ENCODE data around the gene MBNL3. TPM values are rescaled to one million over a fixed set of nuclear protein-coding genes. Genes with fewer than 3 reads are reported as not detected.
"Not testable (repeated sequence)": the region's sequence is repeated elsewhere in the genome, so short reads cannot be mapped to it uniquely, and the experiment has no call there.

The MBNL3 gene
- total RNA-seq, 1 donor from 2014 or later = 21.8 TPM

DNA sequence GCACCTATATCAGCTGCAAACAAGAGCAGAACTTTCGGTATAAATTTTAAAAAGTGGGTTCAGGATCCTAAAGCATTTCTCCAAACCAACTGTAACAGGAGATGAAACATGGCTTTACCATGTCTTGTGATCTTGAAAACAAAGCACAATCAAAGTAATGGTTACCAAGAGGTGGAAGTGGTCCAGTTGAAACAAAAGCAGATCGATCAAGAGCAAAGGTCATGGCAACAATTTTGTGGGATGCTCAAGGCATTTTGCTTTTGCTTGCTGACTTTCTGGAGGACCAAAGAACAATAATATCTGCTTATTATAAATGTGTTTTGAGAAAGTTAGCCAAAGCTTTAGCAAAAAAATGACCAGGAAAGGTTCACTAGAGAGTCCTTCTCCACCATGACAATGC, 152.7 kb downstream of the MBNL3 start:
- H3K27ac Mint-ChIP-seq (ENCODE audit: unreplicated experiment) = no peak overlapping the region
- no peaks in the 10 kb centered on the region for H3K4me1 Mint-ChIP-seq
- no peak overlapping the region for H3K4me3 Mint-ChIP-seq
- TF ChIP-seq, protein P1, sequence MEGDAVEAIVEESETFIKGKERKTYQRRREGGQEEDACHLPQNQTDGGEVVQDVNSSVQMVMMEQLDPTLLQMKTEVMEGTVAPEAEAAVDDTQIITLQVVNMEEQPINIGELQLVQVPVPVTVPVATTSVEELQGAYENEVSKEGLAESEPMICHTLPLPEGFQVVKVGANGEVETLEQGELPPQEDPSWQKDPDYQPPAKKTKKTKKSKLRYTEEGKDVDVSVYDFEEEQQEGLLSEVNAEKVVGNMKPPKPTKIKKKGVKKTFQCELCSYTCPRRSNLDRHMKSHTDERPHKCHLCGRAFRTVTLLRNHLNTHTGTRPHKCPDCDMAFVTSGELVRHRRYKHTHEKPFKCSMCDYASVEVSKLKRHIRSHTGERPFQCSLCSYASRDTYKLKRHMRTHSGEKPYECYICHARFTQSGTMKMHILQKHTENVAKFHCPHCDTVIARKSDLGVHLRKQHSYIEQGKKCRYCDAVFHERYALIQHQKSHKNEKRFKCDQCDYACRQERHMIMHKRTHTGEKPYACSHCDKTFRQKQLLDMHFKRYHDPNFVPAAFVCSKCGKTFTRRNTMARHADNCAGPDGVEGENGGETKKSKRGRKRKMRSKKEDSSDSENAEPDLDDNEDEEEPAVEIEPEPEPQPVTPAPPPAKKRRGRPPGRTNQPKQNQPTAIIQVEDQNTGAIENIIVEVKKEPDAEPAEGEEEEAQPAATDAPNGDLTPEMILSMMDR (conservative IDR thresholded peaks at IDR 0.05) = no peak
- DNase-seq (ENCODE audit: low read depth, low spot score) = no peak
- H3K9me3 Mint-ChIP-seq = peaks cover 15% of the 10 kb centered on the region
- H3K36me3 Mint-ChIP-seq (ENCODE audit: low read depth) = no peaks in the 10 kb centered on the region
- H3K27me3 Mint-ChIP-seq (ENCODE audit: low read depth) = no peaks in the 10 kb centered on the region

DNA sequence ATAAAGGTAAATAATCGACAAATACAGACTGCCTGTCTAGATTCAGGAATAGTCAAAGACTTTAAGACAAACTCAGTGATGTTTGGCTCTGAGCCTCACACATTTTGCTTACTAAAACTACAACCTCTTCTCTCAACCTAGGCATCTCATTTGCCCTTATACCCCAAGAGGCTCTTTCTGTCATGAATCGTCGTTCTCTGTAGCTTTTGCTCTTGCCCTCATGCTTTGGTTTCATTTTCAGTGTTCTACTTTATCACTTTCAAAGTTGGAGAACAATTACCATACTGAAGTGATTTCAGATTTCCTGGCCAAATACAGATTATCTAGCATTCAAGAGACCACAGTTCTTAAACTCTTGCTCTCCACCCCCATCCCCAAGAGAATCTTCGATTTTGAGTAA, 155.5 kb downstream of the MBNL3 start:
- TF ChIP-seq, protein P1 (conservative IDR thresholded peaks at IDR 0.05) = no peak
- Mint-ChIP-seq H3K9me3 (peaks cover 7% of the 10 kb centered on the region), H3K4me1 (no peaks in the 10 kb centered on the region), H3K36me3 (ENCODE audit: low read depth) (no peaks in the 10 kb centered on the region), H3K27me3 (ENCODE audit: low read depth) (no peaks in the 10 kb centered on the region), H3K27ac (ENCODE audit: unreplicated experiment) (no peak overlapping the region), H3K4me3 (no peak overlapping the region)
- DNase-seq (ENCODE audit: low read depth, low spot score) = no peak

DNA sequence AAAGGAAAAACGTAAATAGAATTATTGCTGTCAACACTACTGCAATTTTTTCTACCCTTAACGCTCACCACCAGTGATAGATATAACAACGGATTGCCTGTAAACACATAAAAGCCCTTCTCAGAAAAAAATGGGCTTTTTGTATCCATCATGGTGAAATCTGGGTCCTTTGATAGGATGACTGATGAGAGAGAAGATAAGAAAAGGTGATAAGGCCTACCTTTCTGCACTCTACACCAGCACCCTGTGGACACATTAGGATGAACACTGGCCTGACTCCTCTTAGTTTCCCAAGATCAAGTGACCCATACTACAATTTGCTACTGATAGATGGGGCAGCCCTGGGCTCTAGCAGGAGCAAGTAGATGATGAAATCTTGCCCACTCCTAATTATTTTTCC, 157.3 kb downstream of the MBNL3 start:
- TF ChIP-seq, protein P1 (conservative IDR thresholded peaks at IDR 0.05) = no peak
- no peak overlapping the region for H3K27ac Mint-ChIP-seq (ENCODE audit: unreplicated experiment)

DNA sequence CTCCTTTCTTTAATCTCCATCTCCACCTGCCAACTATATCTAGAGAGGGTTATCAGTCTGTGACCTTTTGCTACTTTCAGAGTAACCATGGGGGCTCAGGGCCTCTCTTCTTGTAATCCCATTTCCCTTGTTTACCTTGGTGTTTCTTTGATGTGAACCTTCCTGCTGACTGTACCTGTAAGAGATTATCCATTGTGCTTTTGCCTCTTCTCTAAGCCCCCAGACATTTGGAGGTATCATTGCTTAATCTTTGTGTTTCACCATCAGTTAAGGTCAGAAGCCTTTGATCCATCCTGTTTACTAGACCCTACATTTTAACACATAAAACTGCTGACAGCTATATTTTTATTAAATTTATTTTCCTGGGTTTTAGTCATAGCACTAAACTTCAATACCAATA, 157.8 kb downstream of the MBNL3 start:
- Mint-ChIP-seq H3K4me1 (no peaks in the 10 kb centered on the region), H3K27ac (ENCODE audit: unreplicated experiment) (no peak overlapping the region), H3K4me3 (no peak overlapping the region), H3K9me3 (peaks cover 14% of the 10 kb centered on the region), H3K36me3 (ENCODE audit: low read depth) (peaks cover 2% of the 10 kb centered on the region), H3K27me3 (ENCODE audit: low read depth) (no peaks in the 10 kb centered on the region)
- TF ChIP-seq, protein P1 (conservative IDR thresholded peaks at IDR 0.05) = no peak
- no peak for DNase-seq (ENCODE audit: low read depth, low spot score)

More for the DNA sequence above, 157.3 kb downstream of the MBNL3 start:
- Mint-ChIP-seq H3K9me3 (peaks cover 13% of the 10 kb centered on the region), H3K27me3 (ENCODE audit: low read depth) (no peaks in the 10 kb centered on the region), H3K4me3 (no peak overlapping the region), H3K4me1 (no peaks in the 10 kb centered on the region), H3K36me3 (ENCODE audit: low read depth) (peaks cover 2% of the 10 kb centered on the region)
- DNase-seq (ENCODE audit: low read depth, low spot score) = no peak

DNA sequence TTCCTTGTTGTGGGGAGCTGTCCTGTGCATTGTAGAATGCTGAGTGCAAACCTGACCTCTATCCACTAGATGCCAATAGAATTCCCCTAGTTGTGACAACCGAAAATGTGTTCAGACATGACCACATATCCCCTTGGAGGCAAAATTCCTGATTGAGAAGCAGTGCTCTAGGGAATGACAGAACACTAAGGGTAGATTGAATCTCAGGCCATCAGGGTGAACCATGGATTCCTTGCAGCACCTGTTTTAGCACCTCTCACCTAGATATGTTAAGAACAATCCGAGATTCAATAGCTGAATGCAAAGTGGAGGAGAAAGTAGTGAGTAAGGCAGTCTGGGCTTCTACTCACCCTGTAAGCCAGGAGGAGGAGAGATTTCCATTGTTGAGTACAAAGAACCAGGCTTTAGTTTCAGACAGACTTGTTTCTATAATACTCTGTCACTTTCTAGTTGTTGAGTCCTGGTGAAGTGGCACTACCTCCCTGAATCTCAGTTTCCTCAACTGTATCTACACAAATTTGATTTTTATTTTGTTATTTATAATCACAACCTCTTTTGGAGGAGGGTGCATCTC, 158.6 kb downstream of the MBNL3 start:
- TF ChIP-seq, protein P1 (conservative IDR thresholded peaks at IDR 0.05) = no peak
- H3K9me3 Mint-ChIP-seq = peaks cover 14% of the 10 kb centered on the region
- no peak for DNase-seq (ENCODE audit: low read depth, low spot score)
- H3K36me3 Mint-ChIP-seq (ENCODE audit: low read depth) = peaks cover 2% of the 10 kb centered on the region
- no peak overlapping the region for H3K4me3 Mint-ChIP-seq
- no peaks in the 10 kb centered on the region for H3K27me3 Mint-ChIP-seq (ENCODE audit: low read depth)
- no peak overlapping the region for H3K27ac Mint-ChIP-seq (ENCODE audit: unreplicated experiment)
- H3K4me1 Mint-ChIP-seq = no peaks in the 10 kb centered on the region

DNA sequence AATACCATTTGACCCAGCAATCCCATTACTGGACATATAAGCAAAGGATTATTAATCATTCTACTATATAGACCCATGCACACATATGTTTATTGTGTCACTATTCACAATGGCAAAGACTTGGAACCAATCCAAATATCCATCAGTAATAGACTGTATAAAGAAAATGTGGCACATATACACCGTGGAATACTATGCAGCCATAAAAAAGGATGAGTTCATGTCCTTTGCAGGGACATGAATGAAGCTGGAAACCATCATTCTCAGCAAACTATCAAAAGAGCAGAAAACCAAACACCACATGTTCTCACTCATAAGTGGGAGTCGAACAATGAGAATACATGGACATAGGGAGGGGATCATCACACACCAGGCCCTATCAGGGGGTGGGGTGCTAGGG, 161.9 kb downstream of the MBNL3 start:
- not testable (repeated sequence) for DNase-seq (ENCODE audit: low read depth, low spot score); H3K4me3 Mint-ChIP-seq; H3K27ac Mint-ChIP-seq (ENCODE audit: unreplicated experiment); H3K4me1 Mint-ChIP-seq; H3K27me3 Mint-ChIP-seq (ENCODE audit: low read depth); H3K9me3 Mint-ChIP-seq; H3K36me3 Mint-ChIP-seq (ENCODE audit: low read depth)
